HG03457 (cell line): ENCODE data around the gene GADD45B.
A peak's percentile ranks its signal among the peaks of the same experiment; 100 is the strongest.
"Not testable (repeated sequence)": the region's sequence is repeated elsewhere in the genome, so short reads cannot be mapped to it uniquely, and the experiment has no call there.

Experiments used
- ATAC-seq: cut with Tn5 transposase; IDR thresholded peaks from one replicate; pipeline ENCODE4 v1.9.1; 2021; ENCODE audit warnings: moderate number of reproducible peaks; ENCODE audit not compliant: unreplicated experiment

GADD45B gene

DNA sequence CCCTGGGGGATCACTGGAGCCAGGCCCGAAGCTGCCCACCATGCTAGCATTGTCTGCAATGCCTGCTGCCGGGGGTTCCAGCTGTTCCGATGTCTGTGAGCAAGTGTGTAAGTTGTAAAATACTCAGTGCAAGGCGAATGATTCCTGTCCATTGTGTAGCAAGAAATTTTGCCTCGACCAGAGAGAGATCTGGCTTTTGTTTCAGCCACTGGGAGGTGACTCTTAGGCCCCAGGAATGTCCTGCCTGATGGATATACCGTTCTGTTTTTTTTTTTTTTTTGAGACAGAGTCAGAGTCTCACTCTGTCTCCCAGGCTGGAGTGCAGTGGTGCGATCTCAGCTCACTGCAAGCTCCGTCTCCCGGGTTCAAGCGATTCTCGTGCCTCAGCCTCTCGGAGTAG, 7.3 kb upstream of the GADD45B start:
- no peak for ATAC-seq

DNA sequence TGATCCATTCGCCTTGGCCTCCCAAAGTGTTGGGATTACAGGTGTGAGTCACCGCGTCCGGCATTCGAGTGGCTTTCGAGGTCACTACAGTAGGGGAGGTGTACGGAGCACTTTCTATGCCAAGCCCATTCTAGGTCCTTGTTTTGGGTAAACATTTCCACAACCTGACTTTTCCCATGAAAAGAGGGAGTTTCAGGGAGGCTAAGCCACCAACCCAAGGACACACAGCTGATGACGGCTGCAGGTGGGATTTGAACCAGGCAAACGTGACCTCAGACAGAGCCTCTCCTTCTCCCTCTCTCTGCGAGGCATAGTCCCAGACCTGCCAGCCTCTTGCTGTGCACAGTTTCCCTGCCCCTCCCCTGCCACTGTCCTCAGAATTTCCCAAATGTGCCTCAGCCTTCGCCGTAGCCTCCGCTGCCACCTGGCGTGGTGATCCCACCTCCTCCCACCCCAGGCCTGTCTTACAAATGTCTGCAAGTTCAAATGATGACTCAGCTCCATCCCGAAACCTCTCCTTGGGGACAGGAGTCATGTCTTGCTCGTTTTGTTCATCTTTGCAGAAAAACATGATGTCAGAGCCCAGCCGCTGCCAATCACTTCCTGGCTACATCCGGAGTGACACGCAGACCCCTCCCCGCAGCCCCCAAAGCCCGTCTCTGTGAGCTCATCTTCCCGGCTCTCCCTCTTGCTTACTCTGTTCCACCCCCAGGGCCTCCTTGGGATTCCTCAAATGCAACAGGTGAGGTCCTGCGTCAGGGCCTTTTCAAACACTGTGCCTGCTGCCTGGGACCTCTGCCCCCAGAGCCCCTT, 6.6 kb upstream of the GADD45B start:
- no peak for ATAC-seq

DNA sequence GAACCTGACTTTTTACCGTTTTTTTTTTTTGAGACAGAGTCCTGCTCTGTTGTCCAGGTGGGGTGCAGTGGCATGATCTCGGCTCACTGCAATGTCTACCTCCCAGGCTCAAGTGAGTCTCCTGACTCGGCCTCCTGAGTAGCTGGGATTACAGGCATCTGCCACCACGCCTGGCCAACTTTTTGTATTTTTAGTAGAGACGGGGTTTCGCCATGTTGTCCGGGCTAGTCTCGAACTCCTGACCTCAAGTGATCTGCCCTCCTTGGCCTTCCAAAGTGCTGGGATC, 6.1 kb upstream of the GADD45B start:
- ATAC-seq, result not testable (repeated sequence)

DNA sequence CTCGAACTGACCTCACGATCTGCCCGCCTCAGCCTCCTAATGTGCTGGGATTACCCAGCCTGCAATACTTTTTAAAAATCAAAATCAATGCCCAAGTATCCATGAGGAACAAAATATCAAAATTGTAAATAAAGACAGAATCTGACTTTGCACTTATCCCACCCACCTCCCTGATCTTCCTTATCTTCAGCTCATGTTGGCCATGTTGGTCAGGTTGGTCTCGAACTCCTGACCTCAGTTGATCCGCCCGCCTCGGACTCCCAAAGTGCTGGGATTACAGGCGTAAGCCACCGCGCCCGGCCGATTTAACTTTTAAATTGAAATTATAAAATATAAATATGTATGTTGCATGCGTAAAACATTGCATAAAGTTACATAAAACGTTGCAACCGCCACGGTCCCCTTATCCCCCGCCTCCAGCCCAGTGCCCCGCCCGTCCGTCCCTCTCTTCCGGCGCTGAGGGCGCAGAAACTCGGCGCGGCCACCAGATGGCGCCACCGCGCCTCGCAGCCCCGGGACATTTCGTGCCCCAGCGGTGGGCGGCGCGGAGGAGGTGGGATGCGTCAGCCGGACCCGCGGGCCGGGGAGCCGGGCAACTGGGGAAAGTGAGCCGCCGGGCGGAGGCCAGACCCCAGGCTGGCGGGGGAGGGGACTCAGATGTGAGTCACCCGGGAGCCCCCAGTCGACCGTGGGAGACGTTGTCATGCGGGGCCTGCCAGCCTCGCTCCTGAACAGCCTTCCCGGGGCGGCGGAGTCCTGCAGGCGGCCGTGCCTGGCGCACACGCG, 1.5 kb upstream of the GADD45B start:
- no peak for ATAC-seq

DNA sequence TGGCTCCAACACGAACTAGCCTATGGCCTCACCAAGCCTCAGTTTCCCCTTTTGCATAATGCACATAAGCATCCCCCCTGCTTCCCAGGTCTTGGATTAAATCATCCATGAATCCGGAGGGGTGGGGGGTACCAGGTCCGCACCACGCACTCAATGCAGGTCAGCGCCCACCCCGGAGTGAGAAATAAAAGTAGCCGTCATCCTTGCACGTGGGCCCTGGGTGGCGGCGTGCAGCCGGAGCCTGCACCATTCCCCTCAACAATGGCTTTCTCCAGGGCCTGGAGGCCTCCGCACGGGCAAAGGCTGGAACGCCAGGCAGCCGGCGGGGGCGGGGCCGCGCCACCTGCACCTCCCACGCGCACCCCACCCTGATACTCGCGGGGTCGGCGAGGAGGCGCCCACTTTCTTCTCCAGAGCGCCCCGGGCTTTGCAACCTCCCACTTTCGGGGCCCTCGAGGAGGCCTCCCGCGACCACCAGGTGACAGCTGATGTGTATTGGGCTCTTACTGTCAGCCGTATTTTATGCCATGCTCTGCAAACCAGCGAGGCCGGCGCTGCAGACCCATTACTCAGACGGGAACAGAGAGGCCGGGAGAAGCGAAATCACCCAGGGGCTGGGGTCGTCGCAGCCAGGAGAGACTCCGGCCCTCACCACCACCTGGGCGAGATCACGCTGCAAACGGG, 767 bp upstream of the GADD45B start:
- ATAC-seq, result no peak

DNA sequence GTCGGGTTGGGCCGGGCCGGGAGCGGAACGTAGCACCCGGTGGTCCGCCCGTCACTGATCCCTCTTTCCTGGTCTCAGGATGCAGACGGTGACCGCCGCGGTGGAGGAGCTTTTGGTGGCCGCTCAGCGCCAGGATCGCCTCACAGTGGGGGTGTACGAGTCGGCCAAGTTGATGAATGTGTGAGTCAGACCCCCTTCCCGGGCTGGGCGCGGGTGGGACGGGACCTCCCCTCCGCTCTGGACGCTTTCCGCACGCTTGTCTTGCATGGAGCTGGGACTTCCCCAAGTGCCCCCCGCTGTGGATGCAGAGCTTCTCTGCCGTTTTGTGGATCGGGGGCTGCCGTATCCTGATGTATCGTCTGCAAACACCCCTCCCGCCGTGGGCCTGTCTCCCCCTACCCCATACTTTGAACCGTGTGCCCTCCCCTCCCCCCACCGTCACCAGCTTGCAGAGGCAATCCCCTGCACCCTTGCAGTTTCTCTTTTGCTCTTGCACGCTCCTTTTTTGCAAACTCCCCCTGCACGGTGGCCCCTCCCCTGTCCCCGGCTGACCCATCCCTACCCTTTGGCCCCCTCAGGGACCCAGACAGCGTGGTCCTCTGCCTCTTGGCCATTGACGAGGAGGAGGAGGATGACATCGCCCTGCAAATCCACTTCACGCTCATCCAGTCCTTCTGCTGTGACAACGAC, 669 bp downstream of the GADD45B start:
- peak; percentile 2 for ATAC-seq

DNA sequence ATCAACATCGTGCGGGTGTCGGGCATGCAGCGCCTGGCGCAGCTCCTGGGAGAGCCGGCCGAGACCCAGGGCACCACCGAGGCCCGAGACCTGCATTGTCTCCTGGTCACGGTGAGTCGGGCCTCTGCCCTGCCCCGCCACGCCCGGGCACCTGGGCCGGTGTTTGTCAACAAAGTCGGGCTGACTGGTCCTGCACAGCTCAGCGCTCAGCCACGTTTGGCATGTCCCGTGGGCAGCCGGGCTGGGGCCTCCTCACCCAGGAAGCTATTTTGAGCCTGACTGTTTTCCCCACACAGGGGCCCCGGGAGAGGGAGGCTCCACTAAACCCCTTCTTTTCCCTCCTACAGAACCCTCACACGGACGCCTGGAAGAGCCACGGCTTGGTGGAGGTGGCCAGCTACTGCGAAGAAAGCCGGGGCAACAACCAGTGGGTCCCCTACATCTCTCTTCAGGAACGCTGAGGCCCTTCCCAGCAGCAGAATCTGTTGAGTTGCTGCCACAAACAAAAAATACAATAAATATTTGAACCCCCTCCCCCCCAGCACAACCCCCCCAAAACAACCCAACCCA, 1.3 kb downstream of the GADD45B start:
- ATAC-seq, result no peak

DNA sequence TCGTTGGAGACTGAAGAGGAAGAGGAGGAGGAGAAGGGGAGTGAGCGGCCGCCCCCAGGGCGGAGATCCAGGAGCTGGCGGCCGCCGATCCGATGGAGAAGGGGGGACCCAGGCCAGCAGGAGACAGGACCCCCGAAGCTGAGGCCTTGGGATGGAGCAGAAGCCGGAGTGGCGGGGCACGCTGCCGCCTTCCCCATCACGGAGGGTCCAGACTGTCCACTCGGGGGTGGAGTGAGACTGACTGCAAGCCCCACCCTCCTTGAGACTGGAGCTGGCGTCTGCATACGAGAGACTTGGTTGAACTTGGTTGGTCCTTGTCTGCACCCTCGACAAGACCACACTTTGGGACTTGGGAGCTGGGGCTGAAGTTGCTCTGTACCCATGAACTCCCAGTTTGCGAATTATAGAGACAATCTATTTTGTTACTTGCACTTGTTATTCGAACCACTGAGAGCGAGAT, 1.8 kb downstream of the GADD45B start:
- ATAC-seq, result no peak

DNA sequence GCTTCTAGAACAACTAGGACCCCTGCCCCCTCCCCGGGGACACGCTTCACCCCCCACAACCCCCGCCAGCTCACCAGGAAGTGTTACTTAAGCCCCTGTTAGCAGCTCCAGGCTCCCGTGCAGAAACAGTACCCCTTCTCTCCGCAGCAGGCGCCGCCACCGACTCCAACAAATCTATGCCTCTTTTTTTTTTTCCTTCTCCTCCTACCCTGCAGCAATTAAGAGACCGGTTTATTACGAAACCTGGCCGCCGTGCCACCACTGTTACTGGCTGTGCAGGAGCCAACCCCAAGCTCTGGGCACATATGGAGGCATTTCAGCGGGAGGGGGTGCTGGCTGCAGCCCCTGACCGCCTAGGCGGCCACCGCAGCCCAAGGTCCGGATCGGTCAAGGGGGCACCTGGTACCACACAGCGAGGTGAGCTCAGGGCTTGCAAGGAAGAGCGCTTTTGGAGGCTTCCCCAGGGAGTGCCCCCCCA, 2.4 kb downstream of the GADD45B start:
- no peak for ATAC-seq

DNA sequence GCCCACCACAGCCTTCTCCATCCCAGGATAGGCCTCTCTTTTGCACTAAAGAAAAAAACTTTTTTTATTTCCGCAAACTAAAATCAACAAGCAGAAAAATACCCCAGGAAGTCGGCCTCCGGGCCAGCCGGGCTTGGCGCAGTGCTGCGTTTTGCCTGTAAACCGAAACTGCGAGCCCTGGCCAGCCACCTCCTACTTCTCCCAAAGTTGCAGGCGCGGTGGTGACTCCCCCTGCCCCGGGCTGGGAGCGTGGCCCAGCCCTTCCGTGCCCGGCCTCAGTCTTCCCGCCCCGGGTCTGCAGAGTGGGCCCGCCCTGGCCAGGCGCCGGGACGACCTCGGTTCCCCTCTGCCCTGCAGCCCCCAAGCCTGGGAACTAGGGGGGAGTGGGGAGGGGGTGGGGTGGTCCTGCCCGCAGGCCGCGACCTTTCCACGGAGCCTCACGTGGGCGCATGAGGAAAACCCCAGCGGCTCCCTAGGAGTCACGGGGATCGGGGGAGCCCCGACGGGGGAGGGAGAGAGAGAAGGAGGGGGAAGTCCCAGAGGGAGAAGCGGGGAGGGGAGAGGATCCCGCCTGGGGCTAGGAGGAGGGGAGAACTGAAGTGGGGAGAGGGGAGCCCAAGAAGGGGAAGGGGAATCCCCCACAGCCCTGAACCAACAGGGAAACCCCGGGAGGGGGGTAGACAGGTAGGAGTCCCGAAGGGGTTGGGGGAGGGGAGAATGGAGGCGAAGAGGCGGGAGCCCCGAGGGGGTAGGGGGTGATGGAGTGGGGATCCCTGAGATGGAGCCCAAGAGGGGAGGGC, 3.0 kb downstream of the GADD45B start:
- ATAC-seq, result no peak

DNA sequence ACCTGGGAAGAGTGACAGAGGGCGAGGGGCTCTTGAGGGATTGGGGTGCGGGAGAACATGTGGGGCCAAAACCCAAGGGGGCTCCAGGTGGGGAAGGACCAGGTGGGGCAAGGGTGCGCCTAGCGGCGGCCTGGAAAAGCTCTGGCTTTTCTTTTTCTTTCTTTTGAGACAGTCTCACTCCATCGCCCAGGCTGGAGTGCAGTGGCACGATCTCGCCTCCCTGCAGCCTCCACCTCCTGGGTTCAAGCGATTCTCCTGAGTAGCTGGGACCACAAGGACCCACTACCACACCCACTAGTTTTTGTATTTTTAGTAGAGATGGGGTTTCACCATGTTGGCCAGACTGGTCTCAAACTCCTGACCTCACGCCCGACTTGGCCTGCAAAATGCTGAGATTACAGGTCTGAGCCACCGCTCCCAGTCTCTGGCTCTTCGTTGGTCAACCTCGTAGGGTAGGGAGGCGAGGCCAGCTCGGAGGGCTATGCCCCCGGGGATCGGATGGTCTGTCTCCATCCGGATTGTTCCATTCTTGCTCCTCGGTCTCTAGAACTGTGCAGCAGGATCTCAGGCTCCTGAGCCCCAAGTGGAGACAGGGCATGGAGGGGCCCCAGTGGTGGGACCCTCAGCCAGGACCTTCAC, 3.7 kb downstream of the GADD45B start:
- no peak for ATAC-seq

DNA sequence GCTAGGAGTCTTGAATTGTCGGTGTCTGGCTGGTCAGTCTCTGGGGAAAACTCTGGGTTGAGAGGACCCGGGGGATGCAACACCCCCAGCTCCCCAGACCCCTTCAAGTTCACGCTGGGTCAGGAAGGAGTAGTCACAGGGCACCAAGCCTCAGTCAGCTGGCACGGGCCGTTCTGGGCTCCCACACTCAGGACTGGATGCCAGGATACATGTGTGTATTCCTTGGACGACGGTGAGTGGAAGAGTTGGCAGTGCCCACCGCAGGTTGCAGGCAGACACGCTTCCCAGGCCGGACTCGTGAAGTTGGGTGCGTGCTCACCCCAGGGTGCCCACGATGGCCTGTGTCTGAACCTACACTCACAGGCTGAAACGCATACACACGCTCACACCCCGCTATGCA, 5.5 kb downstream of the GADD45B start:
- no peak for ATAC-seq

DNA sequence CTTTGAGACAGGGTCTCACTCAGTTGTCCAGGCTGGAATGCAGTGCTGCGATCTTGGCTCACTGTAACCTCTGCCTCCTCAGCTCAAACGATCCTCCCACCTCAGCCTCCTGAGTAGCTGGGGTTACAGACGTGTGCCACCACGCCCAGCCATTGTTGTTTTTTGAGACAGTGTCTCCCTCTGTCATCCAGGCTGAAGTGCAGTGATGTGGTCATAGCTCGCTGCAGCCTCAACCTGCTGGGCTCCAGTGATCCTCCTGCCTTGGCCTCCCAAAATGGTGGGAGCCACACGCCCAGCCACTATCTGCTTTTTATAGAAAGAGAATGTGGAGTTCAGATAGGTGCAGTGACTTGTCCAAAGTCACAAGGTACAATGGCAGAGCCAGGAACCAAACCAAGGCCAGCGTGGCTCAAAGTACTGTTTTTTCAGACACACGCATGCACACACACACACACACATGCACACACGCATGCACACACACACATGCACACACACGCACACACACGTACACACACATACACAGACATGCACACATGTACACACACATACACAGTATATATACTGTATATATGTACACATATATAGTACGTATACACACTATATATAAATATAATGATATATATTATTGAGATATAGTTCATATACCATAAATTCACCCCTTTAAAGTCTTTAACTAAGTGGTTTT, 6.6 kb downstream of the GADD45B start:
- no peak for ATAC-seq

DNA sequence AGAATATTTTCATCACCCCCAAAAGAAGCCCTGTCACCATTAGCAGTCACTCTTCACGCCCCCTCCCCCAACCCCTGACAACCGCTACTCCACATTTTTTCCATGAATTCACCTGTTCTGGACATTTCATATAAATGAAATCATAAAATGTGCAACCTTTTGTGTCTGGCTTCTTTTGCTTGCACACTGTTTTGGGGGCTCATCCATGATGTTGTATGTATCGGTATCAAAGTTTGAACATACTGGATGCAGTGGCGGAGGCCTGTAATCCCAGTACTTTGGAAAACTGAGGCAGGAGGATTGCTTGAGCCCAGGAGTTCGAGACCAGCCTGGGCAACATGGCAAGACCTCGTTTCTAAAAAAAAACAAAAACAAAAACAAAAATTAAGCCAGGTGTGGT, 7.2 kb downstream of the GADD45B start:
- ATAC-seq, result no peak

DNA sequence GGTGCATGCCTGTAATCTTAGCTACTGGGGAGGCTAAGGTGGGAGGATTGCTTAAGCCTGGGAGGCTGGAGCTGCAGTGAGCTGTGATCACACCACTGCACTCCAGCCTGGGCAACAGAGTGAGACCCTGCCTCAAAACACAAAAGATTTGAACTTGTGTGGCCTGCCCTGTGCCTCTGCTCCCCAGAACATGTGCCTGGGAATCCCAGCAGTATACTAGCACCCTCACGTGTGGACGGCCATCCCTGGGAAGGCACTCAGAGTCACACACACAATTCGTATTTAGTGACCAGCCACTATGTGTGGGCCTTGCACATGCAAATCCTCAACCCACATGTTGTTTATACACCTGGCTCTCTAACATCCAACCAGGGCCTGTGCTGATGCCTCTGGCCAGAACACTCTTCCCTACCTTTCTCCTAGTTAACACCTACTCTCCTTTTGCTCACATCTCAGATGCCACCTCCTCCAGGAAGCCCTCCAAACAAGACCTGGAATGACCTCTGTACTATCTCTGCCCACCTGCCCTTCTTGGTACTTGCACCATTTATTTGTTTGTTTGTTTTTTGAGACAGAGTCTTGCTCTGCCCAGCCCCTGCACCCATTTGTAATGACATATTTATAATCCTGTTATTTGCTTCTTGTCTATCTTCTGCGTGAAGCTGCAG, 7.7 kb downstream of the GADD45B start:
- no peak for ATAC-seq

DNA sequence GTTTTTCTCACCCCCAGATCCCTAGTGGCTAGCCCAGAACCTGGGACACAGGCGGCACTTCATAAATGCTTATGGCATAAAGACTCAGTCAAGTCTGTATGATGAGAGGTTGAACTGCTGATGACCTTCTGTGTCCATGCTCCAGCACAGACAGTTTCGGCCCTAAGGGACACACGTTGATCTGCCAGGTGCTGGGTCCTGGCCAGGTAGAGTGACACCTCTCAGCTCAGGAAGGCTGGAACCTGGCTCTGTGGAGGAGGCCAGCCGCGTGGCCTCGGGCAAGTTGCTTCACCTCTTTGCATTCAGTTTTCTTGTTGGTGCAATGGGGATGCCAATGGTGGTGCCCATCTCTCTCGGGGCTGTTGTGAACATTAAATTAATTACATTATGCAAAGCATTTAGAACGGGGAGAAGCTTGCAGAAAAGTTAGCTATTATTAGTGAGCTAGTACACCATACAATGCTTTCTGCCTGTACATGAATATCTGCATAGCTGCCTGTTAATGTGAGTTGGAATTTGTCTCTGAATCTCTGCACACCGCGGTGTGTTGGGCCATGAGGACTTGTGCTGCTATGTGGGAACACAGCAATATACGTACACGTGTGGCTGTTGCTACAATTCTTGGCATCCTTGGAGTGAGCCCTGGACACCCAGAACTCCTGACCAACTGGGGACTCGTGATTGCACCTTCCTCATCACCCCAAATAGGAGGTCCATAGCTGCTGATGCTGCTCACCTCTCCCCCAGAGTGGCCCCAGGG, 8.4 kb downstream of the GADD45B start:
- no peak for ATAC-seq

DNA sequence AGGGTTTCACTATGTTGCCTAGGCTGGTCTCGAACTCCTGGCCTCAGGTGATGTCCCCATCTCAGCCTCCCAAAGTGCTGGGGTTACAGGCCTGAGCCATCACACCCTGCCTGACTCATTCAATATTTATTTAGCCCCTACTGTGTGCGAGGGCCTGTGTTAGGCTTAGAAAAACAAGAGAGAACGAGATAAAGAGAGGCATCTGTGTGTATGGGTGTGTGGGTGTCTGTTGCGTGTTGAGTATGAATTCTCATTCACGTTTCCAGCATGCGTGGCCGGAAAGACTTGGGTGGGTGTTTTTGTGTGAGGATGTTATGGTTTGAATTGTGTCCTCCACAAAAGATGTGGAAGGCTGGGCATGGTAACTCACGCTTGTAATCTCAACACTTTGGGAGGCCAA, 9.5 kb downstream of the GADD45B start:
- no peak for ATAC-seq

DNA sequence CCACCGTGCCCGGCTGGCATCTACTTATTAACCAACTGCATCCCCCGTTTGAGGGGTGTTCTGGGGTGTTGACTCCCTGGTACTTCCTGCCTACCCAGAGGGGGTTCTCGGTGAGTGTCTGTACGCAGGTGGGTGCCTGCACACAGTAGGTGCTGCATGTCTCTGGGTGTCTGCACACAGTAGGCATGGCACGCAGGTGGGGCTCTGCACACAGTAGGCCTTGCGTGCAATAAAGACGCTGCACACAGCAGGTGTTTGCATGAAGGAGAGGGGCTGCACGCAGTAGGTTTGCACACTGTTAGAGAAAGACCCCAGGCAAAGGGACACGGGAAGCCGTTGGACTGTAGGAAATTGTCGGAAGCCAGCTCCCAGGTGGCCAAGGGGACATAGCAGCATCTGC, 11.2 kb downstream of the GADD45B start:
- ATAC-seq, result no peak
